T-helper 2 cell treated with Interferon-gamma antibody and Interleukin-4, amounts not matched to agents 100 ng/mL and 5 ng/mL, for 36 hours (primary cell): ENCODE data around the gene GFRA4. TPM values are rescaled to one million over a fixed set of nuclear protein-coding genes. Genes with fewer than 3 reads are reported as not detected.

Experiments
- intact Hi-C: fragments of 100-400 bp; cut with micrococcal nuclease; formaldehyde crosslinking; loops from one replicate; pipeline ENCODE4 v1.15.1; 2023
- total RNA-seq: library from RNA; stranded (reverse); gene quantifications from 2 replicates; pipeline ENCODE4 v1.2.3, GENCODE V29; 2022

The GFRA4 gene, protein sequence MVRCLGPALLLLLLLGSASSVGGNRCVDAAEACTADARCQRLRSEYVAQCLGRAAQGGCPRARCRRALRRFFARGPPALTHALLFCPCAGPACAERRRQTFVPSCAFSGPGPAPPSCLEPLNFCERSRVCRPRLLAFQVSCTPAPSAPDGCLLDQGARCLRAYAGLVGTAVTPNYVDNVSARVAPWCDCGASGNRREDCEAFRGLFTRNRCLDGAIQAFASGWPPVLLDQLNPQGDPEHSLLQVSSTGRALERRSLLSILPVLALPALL
- not detected in 2 replicates for total RNA-seq

- intact Hi-C loops: no loop called here
Measured at GRCh38 chr20:3663031-3663701, at the start of gene GFRA4. Gene GFRA4 (minus strand): TSS chr20:3663399. CDS start chr20:3663399, 0 bp downstream.

DNA sequence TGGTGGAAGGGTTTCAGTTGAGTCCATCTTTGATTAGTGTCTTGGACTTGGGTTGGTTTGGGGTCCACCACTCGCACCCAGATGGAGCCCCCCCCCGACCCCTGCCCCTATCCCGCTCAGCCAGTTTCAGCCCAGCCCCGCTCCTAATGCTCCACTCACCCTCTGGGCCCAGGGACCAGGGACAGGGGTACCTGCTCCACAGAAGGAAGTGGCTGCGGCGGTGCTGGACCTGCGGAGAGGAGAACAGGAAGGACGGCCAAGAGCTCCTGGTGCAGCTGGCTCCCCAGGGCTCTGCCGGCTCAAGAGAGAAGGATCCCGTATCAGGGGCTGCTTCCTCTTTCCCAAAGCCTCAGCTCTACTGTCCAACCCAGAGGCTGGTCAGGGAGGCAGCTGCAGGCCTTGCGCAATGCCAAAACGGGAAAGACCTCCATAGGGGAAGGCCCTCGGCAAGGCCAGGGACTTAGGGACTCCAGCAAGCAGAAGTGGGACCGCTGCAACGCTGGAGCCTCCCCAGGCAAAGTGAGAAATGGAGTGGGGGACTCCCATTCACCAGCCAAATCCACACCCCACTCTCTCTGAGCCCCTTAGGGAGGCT lies 49.2 kb upstream of the GFRA4 start, which contains the start of gene SIGLEC1:
Gene SIGLEC1, minus strand, starts transcription at position 322 of the 595 bp plus-strand sequence. CDS start 5,472 bp downstream, outside the sequence.
- intact Hi-C loops: no loop called here

DNA sequence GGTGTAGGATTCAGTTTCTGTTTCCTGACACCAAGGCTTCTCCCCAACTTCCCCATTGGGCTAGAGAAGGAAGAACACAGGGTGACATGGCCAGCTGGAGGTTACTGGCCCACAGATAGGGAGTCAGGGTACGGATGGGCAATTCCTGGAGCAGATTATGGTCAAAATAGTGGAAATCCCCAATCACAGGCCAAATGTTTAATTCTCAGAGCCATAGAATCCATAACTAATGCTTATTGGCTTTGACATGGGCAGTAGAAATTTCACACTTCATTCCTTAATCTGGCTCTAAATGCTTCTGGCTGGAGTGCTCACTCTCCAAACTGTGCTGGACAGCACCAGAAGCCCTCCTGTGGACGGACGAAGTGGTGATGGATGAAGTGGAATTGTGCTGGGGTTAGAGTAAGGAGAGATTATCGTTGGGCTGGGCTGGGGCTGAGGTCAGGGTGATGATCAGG lies 48.3 kb upstream of the GFRA4 start:
- intact Hi-C loops: loop anchor here (1.0 kb wide), 2 partner anchors 35 to 148 kb away; no protein-coding TSS in a partner anchor

DNA sequence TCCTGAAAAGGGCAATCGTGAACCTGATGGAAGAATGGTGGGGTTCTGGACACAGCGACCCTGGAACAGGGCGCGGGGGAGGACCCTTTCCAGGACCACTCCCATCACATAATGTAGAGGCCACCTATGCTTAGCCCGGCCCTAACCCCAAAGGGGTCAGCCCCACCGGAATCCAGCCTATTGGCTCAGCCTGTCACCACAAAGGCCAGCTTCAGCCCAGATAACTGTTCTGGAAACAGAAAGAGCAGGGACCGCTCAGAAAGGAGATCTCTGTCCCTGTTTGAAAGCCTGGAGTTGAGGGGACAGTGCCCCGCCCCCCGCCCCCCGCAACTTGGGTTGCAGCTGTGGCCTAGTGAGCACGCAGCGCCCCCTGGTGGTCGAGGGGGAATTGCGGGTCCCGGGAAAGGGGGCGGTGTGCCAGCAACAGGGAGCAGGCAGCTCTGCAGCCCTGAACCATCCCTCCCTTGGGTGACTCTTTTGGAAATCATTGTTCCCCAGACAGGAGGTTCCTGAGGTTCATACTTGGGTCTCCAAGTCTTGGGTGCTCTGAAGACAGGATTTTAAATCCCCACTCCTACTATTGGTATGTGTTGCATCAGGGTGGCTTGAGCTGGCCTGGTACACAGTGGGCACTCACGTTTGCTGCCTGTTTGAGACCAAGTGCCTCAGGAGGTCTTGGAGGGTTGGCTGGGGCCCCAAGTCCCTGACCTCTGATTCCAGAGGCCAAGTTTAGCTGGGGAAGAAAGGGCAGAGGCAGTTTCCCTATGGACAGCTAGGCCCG lies 47.7 kb upstream of the GFRA4 start:
- intact Hi-C loops: loop anchor here (1.0 kb wide), 2 partner anchors 35 to 148 kb away; no protein-coding TSS in a partner anchor

DNA sequence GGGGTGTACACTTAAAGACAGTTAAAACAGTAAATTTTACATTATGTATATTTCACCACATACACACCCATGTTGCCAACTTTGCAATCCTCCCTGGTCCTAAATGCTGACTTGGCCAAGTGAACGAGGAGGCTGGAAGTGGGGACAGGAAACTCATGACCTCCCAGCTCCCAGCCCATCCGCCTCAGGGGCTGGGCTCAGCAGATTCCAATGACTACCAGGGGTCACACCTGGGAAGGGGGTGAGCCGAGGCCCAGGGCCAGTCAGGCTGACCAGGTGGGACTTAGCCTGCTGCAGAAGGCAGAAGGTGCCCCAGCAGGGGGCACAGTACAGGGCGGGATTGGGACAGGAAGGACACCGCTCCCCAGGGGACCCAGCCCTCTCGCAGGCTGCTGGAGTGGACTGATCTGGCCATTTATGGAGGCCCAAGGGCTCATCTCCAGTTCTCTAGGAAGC lies 46.8 kb upstream of the GFRA4 start:
- intact Hi-C loops: no loop called here

DNA sequence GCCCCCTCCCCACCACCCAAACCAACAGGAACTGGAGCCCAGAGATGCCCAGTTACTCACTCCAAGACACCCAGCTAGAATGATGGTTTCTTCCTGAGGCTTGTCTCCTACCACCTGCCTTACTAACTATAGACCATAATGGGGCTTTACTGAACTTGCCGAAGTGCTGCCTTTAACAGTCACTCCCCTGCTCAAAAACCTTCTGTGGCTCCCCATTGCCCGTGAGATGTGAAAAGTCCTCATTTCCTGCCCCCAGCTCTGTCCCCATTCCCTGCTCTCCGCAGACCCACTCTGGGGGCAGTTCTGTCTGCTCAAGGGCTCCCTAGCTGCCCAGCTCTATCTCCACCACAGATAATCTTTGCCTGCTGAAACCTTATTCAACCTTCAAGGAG lies 44.3 kb upstream of the GFRA4 start:
- intact Hi-C loops: no loop called here

- intact Hi-C loops: no loop called here
Measured at GRCh38 chr20:3706774-3707507, 43.7 kb upstream of the GFRA4 start.

- intact Hi-C loops: no loop called here
Measured at GRCh38 chr20:3705970-3706739, 43.0 kb upstream of the GFRA4 start.

DNA sequence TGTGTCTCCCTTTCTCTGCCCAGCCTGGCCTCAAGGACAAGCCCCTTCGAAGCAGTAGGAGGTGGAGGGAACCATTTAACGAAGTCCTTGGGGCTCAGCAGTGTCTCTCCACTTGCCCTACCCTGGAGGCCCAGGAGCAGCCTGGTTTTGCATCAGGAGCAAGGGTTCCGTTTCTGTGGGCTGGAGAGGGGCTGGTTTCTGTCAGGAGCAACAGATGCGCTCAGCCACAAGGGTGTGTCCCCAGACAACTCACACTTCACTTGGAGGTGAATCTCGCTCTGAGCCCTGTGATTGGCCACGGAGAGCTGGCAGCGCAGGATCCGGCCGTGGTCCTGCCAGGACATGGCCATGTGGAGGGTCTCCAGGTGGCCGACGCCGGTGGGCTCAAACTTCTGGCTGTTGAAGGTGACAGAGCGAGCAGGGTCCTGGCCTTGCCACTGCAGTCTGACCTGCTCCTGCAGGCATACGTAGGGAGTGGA lies 42.3 kb upstream of the GFRA4 start:
- intact Hi-C loops: no loop called here

GRCh38 chr20:3704087-3704486 lies 40.9 kb upstream of the GFRA4 start:
- intact Hi-C loops: no loop called here

- intact Hi-C loops: no loop called here
Measured at GRCh38 chr20:3702611-3703391, 39.6 kb upstream of the GFRA4 start.

DNA sequence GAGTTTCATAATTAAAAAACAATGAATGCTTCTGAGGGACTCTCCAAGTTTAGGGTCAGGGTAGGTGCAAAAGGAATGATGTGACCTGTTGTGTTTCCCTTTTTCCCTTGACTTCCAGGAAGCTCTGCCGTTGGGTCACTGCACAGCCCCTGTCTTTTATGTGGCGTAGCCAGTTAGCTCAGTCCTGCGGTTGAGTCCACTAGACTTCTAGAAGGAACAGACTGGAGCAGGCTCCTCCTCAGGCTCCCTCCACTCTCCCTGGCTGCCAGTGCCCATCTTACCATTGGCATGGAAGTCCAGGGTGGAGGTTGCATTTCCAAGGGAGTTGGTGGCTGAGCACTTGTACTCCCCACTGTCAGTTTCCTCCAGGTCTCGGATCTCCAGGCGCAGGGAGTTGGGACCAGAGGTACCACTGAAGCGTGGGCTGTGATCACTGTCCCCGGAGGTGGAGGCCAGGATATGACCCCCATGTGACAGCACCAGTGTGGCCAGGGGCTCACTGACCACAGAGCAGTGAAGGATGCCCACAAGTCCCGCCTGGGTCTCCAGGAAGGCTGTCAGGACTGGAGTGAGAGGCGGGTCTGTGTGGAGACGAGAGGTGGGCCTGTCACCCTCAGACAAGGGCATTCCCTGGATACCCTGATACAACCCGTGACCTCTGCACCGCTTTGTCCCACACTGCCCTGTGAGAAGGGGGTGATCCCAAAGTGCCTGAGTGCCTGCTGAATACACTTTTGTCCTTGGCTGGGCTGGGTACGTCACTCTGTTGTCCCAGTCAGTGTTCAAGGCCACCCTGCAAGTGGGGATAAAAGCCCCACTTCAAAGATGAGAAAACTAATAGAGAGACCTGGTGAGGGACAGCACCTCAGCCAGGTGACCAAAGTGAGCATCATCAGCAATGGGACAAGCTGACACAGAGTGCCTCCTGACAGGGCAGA lies 38.1 kb upstream of the GFRA4 start:
- intact Hi-C loops: no loop called here

DNA sequence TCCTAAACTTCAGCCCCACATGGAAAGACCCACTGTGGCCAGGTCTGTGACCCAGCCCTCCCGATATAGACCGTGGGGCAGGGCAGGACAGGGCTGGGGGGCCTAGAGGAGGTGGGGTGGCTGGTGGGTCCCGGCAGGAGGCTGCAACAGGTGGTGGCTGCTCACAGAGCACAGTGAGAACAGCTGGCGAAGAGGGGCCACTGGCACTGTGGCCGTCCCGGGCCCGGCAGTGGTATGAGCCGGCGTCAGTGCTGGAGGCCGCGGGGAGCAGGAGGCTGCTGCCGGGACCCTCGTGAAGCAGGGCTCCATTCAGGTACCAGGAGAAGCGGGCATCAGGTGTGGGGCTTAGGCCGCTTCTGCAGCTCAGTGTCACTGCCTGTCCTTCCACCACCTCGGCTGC lies 35.8 kb upstream of the GFRA4 start:
- intact Hi-C loops: no loop called here

DNA sequence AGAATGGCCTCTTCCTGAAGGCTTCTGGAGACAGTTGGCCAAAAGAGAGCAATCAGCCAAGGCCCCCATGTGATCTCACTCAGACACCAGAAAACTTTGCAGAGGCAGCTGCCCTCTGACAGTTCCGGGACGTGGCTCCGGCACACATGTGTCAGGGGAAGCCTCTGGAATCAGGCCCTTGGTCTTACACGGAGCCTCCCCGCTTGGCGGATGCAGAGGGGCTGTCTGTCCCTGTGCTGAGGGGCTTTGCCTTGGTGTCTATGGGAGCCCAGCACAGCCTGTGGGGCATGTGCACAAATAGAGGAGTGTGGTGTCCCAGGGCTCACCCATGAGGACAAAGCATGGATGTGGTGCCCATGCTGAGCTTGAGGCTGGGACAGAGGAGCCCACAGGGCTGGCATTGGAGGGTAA lies 35.4 kb upstream of the GFRA4 start:
- intact Hi-C loops: no loop called here

DNA sequence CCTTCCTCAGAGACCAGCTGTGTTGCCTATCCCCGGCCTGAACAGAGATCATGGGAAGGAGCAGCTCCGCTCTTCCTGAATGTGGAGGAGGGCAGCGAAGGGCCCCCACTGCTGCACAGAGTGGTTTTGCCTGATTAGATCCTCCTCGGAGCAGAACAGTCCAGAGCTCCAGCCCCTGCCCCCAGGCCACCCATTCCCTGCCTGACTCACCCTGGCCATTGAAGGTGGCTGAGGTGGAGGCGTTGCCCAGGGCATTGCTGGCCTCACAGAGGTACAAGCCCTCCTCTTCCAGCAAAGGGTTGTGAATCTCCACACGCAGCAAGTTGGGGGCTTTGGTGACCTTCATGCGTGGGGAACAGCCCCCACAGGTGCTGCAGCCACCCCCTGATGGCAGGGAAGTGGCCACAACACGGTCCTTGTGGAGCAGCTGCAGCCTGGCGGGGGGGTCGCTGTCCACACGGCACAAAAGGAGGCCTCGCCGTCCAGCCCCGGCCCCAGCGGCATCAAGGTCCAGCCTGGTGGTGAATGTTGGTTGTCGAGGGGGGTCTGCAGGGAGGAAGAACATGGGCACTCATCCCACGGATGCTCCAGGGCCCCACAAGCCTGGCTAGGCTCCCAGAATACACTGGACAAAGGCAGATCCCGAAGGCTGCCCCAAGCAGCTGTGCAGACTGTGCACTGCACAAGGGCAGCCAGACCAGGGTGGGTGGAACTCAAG lies 34.5 kb upstream of the GFRA4 start:
- intact Hi-C loops: no loop called here

DNA sequence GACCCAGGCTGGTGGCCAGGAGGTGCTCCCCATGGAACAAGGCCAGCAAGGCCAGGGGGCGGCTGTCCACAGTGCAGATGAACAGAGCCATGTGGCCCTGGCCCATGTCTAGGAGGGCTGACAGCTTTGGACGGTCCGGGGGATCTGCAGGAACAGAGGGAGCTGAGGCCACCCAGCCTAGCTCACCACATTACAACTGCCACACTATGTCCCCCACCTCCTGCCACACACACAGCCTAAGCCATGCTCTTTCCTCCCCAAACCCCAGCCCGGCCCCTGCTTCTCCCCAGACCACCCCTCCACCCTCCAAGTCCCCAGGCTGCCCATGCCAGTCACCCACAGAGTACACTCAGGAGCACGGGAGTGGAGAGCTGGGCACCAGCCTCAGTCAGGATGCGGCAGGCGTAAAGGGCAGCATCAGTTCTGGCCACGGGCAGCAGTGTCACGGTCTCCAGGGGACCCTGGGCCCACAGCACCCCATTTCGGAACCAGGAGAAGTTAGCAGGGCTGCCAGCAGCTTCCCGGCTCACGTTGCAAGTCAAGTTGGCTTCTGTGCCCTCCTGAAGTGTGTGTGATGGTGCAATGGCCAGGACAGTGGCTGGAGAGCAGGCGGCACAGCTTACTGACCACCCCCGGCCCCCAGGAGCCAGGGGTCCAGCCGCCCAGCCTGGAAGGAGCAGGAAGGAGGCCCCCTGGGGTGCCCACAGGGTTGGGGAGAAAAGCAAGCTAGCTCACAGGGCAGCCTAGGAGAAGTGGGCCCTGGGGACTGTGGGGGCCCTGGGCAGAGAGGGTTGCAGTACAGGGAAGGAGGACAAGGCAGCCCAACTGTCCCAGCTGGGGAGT lies 33.8 kb upstream of the GFRA4 start:
- intact Hi-C loops: no loop called here
